CD14-positive monocyte (primary cell): ENCODE data around the gene PTPN14. TPM values are rescaled to one million over a fixed set of nuclear protein-coding genes. Genes with fewer than 3 reads are reported as not detected.
"Not testable (repeated sequence)": the region's sequence is repeated elsewhere in the genome, so short reads cannot be mapped to it uniquely, and the experiment has no call there.

Source experiments
- DNase-seq, 3 donors: peaks; one replicate each; pipeline ENCODE4 v3.0.0-alpha.2; 2011 to 2022
- H2AFZ ChIP-seq: 2 replicates; pipeline ENCODE4 v1.6.0; 2012; ENCODE audit warnings: mild to moderate bottlenecking, low read depth, low read length, inconsistent platforms; ENCODE audit not compliant: insufficient read depth, poor library complexity, severe bottlenecking
- H3K27ac ChIP-seq, 2 donors: 1 replicate in 1 of 2; 2 replicates in 1 of 2; pipeline ENCODE4 v1.5.1; 2012 to 2013; ENCODE audit warnings: low read length in 2 of 2, control low read depth in 1 of 2, inconsistent platforms in 1 of 2, low read depth in 1 of 2, mild to moderate bottlenecking in 1 of 2
- H3K27me3 ChIP-seq, 2 donors: one replicate each; pipeline versions ENCODE4 v1.6.0 to v1.6.1; 2011 to 2013; ENCODE audit warnings: low read length in 2 of 2; ENCODE audit not compliant: control insufficient read depth in 2 of 2, insufficient read depth in 2 of 2
- H3K36me3 ChIP-seq, 2 donors: replicated peaks in 1 of 2; 1 replicate in 1 of 2; 2 replicates in 1 of 2; pipeline versions ENCODE4 v1.5.1 to v1.6.1; 2012 to 2013; ENCODE audit warnings: low read length in 2 of 2, control low read depth in 1 of 2, inconsistent platforms in 1 of 2, mild to moderate bottlenecking in 1 of 2; ENCODE audit not compliant: insufficient read depth in 2 of 2, control insufficient read depth in 1 of 2
- H3K4me1 ChIP-seq, 2 donors: 1 replicate in 1 of 2; 2 replicates in 1 of 2; pipeline versions ENCODE4 v1.5.1 to v1.6.1; 2012 to 2013; ENCODE audit warnings: low read length in 2 of 2, control low read depth in 1 of 2, inconsistent platforms in 1 of 2, mild to moderate bottlenecking in 1 of 2, moderate library complexity in 1 of 2; ENCODE audit not compliant: insufficient read depth in 2 of 2, control insufficient read depth in 1 of 2
- H3K4me2 ChIP-seq: replicated peaks from 2 replicates; pipeline ENCODE3; 2012; ENCODE audit warnings: low read length, moderate library complexity, mild to moderate bottlenecking; ENCODE audit not compliant: poor library complexity, severe bottlenecking; ENCODE audit errors: extremely low read depth
- H3K4me3 ChIP-seq, 3 experiments: fragments of 200-600 bp in 1 of 3; sonication (generic) in 1 of 3; replicated peaks in 1 of 3; 1 replicate in 2 of 3; 2 replicates in 1 of 3; pipeline ENCODE4 v1.5.1; 2011 to 2013; ENCODE audit warnings: low read length in 3 of 3, mild to moderate bottlenecking in 3 of 3, control low read depth in 2 of 3, low read depth in 2 of 3, inconsistent platforms in 1 of 3, moderate library complexity in 1 of 3
- H3K79me2 ChIP-seq: 2 replicates; pipeline ENCODE4 v1.6.0; 2012; ENCODE audit warnings: mild to moderate bottlenecking, control low read depth, inconsistent platforms, low read length, moderate library complexity; ENCODE audit not compliant: insufficient read depth
- H3K9ac ChIP-seq: 2 replicates; pipeline ENCODE4 v1.6.0; 2017; ENCODE audit warnings: low read length, mild to moderate bottlenecking; ENCODE audit not compliant: insufficient read depth, poor library complexity, severe bottlenecking
- H3K9me3 ChIP-seq, 2 donors: replicated peaks in 1 of 2; 1 replicate in 1 of 2; 2 replicates in 1 of 2; pipeline versions ENCODE4 v1.5.1 to v1.6.1; 2012 to 2013; ENCODE audit warnings: low read length in 2 of 2, control low read depth in 1 of 2; ENCODE audit not compliant: control insufficient read depth in 1 of 2, insufficient read depth in 1 of 2
- H4K20me1 ChIP-seq: 2 replicates; pipeline ENCODE4 v1.6.0; 2012; ENCODE audit warnings: mild to moderate bottlenecking, low read length, control low read depth, moderate library complexity; ENCODE audit not compliant: insufficient read depth
- H3K27ac Mint-ChIP-seq, 7 donors: one replicate each; pipeline ENCODE4 v1.8.0; 2020; ENCODE audit warnings: mild to moderate bottlenecking in 7 of 7, mixed read lengths in 7 of 7, moderate library complexity in 6 of 7, inconsistent platforms in 2 of 7
- H3K27me3 Mint-ChIP-seq, 3 donors: one replicate each; pipeline ENCODE4 v1.8.0; 2021 to 2022; ENCODE audit warnings: low read depth in 3 of 3, mild to moderate bottlenecking in 3 of 3, mixed read lengths in 3 of 3, moderate library complexity in 3 of 3, inconsistent platforms in 1 of 3
- H3K36me3 Mint-ChIP-seq, 2 donors: one replicate each; pipeline ENCODE4 v1.8.0; 2020; ENCODE audit warnings: mixed read lengths in 2 of 2, inconsistent platforms in 1 of 2, mild to moderate bottlenecking in 1 of 2
- H3K4me1 Mint-ChIP-seq: one replicate; pipeline ENCODE4 v1.8.0; 2020; ENCODE audit warnings: mild to moderate bottlenecking, mixed read lengths
- H3K4me3 Mint-ChIP-seq, 2 donors: one replicate each; pipeline ENCODE4 v1.8.0; 2020; ENCODE audit warnings: mild to moderate bottlenecking in 2 of 2, mixed read lengths in 2 of 2, moderate library complexity in 1 of 2
- H3K9me3 Mint-ChIP-seq, 7 donors: one replicate each; pipeline ENCODE4 v1.8.0; 2020 to 2022; ENCODE audit warnings: mixed read lengths in 7 of 7, mild to moderate bottlenecking in 6 of 7, moderate library complexity in 6 of 7, inconsistent platforms in 2 of 7
- CTCF ChIP-seq: fragments of 200-600 bp; IDR thresholded peaks from one replicate; pipeline ENCODE4 v1.8.0; 2022; ENCODE audit warnings: antibody characterized with exemption, mild to moderate bottlenecking
- WGBS: methylation state at CpG from one replicate; pipeline ENCODE4 v1.1.5; 2013; ENCODE audit warnings: missing lambda C conversion rate; ENCODE audit not compliant: insufficient coverage; 5-methylcytosine and 5-hydroxymethylcytosine counted together
- intact Hi-C, 2 donors: fragments of 100-400 bp; cut with micrococcal nuclease; formaldehyde crosslinking; loops; one replicate each; pipeline versions ENCODE4 v1.15.0 to v1.15.1; 2023
- polyA plus RNA-seq, 3 donors: library from polyadenylated mRNA; depleted of rRNA in 1 of 3; unstranded in 2 of 3; stranded (reverse) in 1 of 3; fragments of 300-500 nt in 2 of 3; fragments of >200 nt in 1 of 3; fragmentation: Illumina TruSeq in 2 of 3; gene quantifications; 1 replicate in 2 of 3; 2 replicates in 1 of 3; pipeline ENCODE4 v1.2.3, GENCODE V29; 2012 to 2021

The PTPN14 gene
- polyA plus RNA-seq, 3 donors = 0.01 TPM; not detected in 1

DNA sequence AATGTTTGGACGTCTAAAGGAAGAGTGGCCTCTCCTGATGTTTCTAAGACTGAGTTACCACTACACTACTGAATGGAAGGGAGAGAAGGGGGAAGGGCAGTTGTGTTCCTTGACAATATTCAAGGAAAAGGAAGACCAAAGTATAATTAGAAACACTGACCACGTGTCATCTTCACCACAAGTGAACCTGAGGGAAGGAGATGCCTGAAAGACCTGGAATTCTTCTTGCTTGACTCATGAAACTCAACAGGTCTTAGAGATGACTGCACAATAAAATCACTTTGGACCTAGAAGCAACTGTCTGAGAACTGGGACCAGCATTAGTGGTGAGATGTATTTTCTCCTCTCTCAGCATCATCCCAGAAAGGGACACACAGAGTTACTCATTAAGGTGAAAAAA, 56.7 kb downstream of the PTPN14 start:
- H3K4me1 Mint-ChIP-seq = no peaks in the 10 kb centered on the region
- H3K27me3 Mint-ChIP-seq = peaks cover 0 to 8% (median 7%) of the 10 kb centered on the region in 3 donors
- Histone ChIP-seq H3K27me3 (no peaks in the 10 kb centered on the region), H3K4me2 (no peak overlapping the region), H3K4me1 (no peaks in the 10 kb centered on the region), H4K20me1 (no peaks in the 10 kb centered on the region), H3K27ac (no peak overlapping the region), H3K9ac (no peak overlapping the region), H3K36me3 (no peaks in the 10 kb centered on the region), H3K79me2 (no peaks in the 10 kb centered on the region), H3K4me3 (no peak overlapping the region), H2AFZ (no peak overlapping the region), H3K9me3 (no peaks in the 10 kb centered on the region)
- no peak for DNase-seq
- no CpG with 5 or more reads among the region's 2 CpGs for WGBS
- H3K9me3 Mint-ChIP-seq = peaks cover 0 to 2% (median 0%) of the 10 kb centered on the region in 7 donors
- H3K27ac Mint-ChIP-seq = no peak overlapping the region
- H3K36me3 Mint-ChIP-seq = no peaks in the 10 kb centered on the region
- intact Hi-C loops = no loop called here
- H3K4me3 Mint-ChIP-seq = no peak overlapping the region
- no peak for TF ChIP-seq CTCF

- H3K79me2 ChIP-seq, H3K36me3 Mint-ChIP-seq, H2AFZ ChIP-seq, H3K36me3 ChIP-seq, H3K9me3 ChIP-seq, H3K4me3 ChIP-seq, H4K20me1 ChIP-seq, H3K4me2 ChIP-seq, H3K27me3 Mint-ChIP-seq, intact Hi-C loops, H3K4me1 Mint-ChIP-seq, H3K9ac ChIP-seq, H3K9me3 Mint-ChIP-seq, DNase-seq, H3K27ac ChIP-seq, H3K27me3 ChIP-seq, H3K27ac Mint-ChIP-seq, H3K4me1 ChIP-seq, H3K4me3 Mint-ChIP-seq: not testable (repeated sequence)
- 82% methylated on average over 4 of the region's 6 CpGs for WGBS
Observed at GRCh38 chr1:214494179-214494578, 57.2 kb downstream of the PTPN14 start.
